Astrocyte (in vitro differentiated cells and primary cell): Measurements from ENCODE around the gene SLC10A1.

Source experiments
- EZH2 ChIP-seq: IDR thresholded peaks from 2 replicates; pipeline ENCODE4 v1.6.1; 2012; ENCODE audit warnings: mild to moderate bottlenecking, low read length, inconsistent platforms; ENCODE audit not compliant: insufficient read depth
- TF ChIP-seq, protein P1 (sequence below): IDR thresholded peaks from 2 replicates; pipeline ENCODE4 v1.5.1; 2011; ENCODE audit warnings: low read depth, mild to moderate bottlenecking, inconsistent platforms, low read length, moderate library complexity; ENCODE audit not compliant: insufficient read depth

DNA sequence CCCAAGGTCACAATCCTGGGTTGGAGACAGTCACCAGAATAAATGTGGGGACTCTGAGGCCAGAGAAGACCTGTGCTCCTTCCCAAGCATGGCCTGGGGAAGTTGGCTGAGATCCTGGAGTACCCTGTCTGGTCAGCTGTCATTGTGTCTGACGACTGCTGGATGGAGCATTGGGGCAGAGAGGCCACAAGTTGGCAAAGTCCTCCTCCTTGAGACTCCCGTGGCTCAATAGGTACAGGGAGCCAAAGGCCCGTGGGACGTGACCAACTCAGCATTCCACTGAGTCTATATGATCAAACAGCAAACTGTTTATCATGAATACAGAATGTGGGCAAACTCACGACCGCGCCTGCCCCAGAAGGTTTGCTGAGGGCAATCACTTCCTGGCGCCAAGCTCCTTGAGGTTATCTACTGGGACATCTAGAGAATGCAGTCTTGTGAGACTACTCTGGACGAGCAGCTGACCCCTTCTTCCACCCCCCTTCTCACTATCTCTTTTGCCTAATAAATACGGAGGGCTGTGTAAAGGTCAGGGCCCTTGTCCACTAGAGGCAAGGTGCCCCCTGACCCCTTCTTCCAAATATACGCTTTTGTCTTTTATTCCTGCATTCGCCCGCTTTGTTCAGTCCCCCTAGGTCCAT lies 14.3 kb upstream of the SLC10A1 start:
- TF ChIP-seq, protein P1, sequence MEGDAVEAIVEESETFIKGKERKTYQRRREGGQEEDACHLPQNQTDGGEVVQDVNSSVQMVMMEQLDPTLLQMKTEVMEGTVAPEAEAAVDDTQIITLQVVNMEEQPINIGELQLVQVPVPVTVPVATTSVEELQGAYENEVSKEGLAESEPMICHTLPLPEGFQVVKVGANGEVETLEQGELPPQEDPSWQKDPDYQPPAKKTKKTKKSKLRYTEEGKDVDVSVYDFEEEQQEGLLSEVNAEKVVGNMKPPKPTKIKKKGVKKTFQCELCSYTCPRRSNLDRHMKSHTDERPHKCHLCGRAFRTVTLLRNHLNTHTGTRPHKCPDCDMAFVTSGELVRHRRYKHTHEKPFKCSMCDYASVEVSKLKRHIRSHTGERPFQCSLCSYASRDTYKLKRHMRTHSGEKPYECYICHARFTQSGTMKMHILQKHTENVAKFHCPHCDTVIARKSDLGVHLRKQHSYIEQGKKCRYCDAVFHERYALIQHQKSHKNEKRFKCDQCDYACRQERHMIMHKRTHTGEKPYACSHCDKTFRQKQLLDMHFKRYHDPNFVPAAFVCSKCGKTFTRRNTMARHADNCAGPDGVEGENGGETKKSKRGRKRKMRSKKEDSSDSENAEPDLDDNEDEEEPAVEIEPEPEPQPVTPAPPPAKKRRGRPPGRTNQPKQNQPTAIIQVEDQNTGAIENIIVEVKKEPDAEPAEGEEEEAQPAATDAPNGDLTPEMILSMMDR = no peak
- no peak for TF ChIP-seq EZH2
